ENCODE data around the gene DAB2IP. TPM values are rescaled to one million over a fixed set of nuclear protein-coding genes. Genes with fewer than 3 reads are reported as not detected.

DAB2IP gene
- total and polyA plus RNA-seq, 2 experiments from 2014 or later, result 8.9 to 42.8 TPM

DNA sequence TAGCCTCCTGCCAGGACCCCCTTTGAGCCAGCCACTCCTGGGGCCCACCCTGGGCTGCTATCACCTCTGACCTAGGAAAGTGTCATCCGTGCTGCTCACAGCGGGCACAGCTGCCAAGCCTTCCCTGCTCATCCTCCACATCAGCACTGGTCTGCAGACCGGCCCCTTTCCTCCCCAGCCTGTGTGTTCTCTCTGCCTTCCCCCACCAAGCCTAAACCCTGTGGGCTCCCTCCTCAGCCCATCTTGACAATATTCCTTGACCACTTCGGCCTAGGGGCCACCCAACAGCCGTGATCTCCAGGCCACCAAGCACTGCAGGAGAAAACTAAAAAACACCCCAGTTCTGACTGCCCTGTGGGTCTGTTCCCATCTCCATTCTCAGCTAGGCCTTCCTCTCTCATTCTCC, 135.1 kb downstream of the DAB2IP start:
- no peak for ATAC-seq

DNA sequence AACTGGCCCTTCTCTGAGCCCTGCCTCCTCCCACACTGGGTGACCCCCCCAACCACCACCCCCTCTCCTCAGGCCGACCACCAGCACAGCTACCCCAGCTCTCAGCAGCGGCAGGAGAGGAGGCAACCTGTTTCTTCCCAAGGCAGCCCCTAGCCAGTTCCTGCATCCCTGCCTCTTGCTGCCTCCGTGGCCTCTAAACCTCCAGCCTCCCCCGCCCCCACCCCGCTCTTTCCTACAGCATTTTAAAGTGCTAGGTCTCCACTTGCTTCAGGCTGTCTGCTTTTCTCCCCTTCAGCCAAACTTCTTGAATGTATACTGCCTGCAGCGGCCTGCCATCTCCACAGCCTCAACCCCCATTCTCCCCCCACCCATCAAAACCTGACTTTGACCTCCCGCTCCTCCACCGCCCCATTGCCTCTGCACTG, 135.6 kb downstream of the DAB2IP start:
- H3K27ac Mint-ChIP-seq, result peak overlapping the region; percentile 88
- peaks cover 42% of the 10 kb centered on the region for H3K4me1 Mint-ChIP-seq
- no peaks in the 10 kb centered on the region for H3K36me3 ChIP-seq (ENCODE audit: insufficient read depth)
- no peaks in the 10 kb centered on the region for H3K9me2 ChIP-seq (ENCODE audit: insufficient read depth)
- H3K27me3 ChIP-seq (ENCODE audit: insufficient read depth), result no peaks in the 10 kb centered on the region
- DNase-seq (ENCODE audit: low spot score), result no peak
- no peak overlapping the region for H3K4me3 ChIP-seq
- peaks cover 11% of the 10 kb centered on the region; the same call in 2 of the 3 replicates for H3K9me3 Mint-ChIP-seq
- H2AFZ ChIP-seq, result no peak overlapping the region
- no peak overlapping the region for H3K4me3 Mint-ChIP-seq
- H3K27me3 Mint-ChIP-seq (ENCODE audit: insufficient read depth, low read depth, poor library complexity), result peaks cover 12% of the 10 kb centered on the region
- H3K27ac ChIP-seq (ENCODE audit: low read depth), result no peak overlapping the region
- peaks cover 3% of the 10 kb centered on the region for H3K36me3 Mint-ChIP-seq (ENCODE audit: low read depth)
- no peak overlapping the region for H3K4me2 ChIP-seq
- H4K20me1 ChIP-seq (replicated peaks; ENCODE audit: insufficient read depth), result no peaks in the 10 kb centered on the region
- no peaks in the 10 kb centered on the region for H3F3A ChIP-seq (replicated peaks; ENCODE audit: low read depth)
- H3K79me2 ChIP-seq (replicated peaks; ENCODE audit: insufficient read depth), result no peaks in the 10 kb centered on the region
- ATAC-seq, result no peak
- H3K4me1 ChIP-seq (ENCODE audit: insufficient read depth), result peaks cover 25% of the 10 kb centered on the region
- TF ChIP-seq EZH2 (IDR thresholded peaks at IDR 0.05; ENCODE audit: low read depth, unreplicated experiment) (no peak), JUNB (IDR thresholded peaks at IDR 0.05; ENCODE audit: unreplicated experiment) (no peak), NANOG (IDR thresholded peaks at IDR 0.05; ENCODE audit: borderline replicate concordance) (no peak), POLR2AphosphoS5 (IDR thresholded peaks at IDR 0.05; ENCODE audit: low read depth) (no peak), STAT1 (IDR thresholded peaks at IDR 0.05; ENCODE audit: unreplicated experiment) (no peak), ETS1 (IDR thresholded peaks at IDR 0.05) (no peak), REST (IDR thresholded peaks at IDR 0.05; ENCODE audit: unreplicated experiment) (no peak), EZH2phosphoT487 (IDR thresholded peaks at IDR 0.05; ENCODE audit: unreplicated experiment) (no peak)
- TF ChIP-seq, protein P1, sequence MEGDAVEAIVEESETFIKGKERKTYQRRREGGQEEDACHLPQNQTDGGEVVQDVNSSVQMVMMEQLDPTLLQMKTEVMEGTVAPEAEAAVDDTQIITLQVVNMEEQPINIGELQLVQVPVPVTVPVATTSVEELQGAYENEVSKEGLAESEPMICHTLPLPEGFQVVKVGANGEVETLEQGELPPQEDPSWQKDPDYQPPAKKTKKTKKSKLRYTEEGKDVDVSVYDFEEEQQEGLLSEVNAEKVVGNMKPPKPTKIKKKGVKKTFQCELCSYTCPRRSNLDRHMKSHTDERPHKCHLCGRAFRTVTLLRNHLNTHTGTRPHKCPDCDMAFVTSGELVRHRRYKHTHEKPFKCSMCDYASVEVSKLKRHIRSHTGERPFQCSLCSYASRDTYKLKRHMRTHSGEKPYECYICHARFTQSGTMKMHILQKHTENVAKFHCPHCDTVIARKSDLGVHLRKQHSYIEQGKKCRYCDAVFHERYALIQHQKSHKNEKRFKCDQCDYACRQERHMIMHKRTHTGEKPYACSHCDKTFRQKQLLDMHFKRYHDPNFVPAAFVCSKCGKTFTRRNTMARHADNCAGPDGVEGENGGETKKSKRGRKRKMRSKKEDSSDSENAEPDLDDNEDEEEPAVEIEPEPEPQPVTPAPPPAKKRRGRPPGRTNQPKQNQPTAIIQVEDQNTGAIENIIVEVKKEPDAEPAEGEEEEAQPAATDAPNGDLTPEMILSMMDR (conservative IDR thresholded peaks at IDR 0.05; ENCODE audit: low read depth in 2 of 2), result no peak

More for the DNA sequence above, 135.1 kb downstream of the DAB2IP start:
- H3K4me3 ChIP-seq, result no peak overlapping the region
- H3K4me1 Mint-ChIP-seq, result peaks cover 42% of the 10 kb centered on the region
- H3K36me3 ChIP-seq (ENCODE audit: insufficient read depth), result no peaks in the 10 kb centered on the region
- no peaks in the 10 kb centered on the region for H3K27me3 ChIP-seq (ENCODE audit: insufficient read depth)
- H3F3A ChIP-seq (replicated peaks; ENCODE audit: low read depth), result no peaks in the 10 kb centered on the region
- peaks cover 11% of the 10 kb centered on the region; the same call in 2 of the 3 replicates for H3K9me3 Mint-ChIP-seq
- no peak overlapping the region for H3K4me2 ChIP-seq
- TF ChIP-seq ZNF331 (CRISPR knock-in tag; IDR thresholded peaks at IDR 0.05; ENCODE audit: low read depth) (no peak), JUNB (IDR thresholded peaks at IDR 0.05; ENCODE audit: unreplicated experiment) (no peak), NANOG (IDR thresholded peaks at IDR 0.05; ENCODE audit: borderline replicate concordance) (no peak), ETS1 (IDR thresholded peaks at IDR 0.05) (no peak)
- no peaks in the 10 kb centered on the region for H4K20me1 ChIP-seq (replicated peaks; ENCODE audit: insufficient read depth)
- no peak overlapping the region for H2AFZ ChIP-seq
- DNase-seq (ENCODE audit: low spot score), result no peak
- no peaks in the 10 kb centered on the region for H3K79me2 ChIP-seq (replicated peaks; ENCODE audit: insufficient read depth)
- no peak overlapping the region for H3K27ac ChIP-seq (ENCODE audit: low read depth)
- no peaks in the 10 kb centered on the region for H3K9me2 ChIP-seq (ENCODE audit: insufficient read depth)
- H3K4me3 Mint-ChIP-seq, result no peak overlapping the region
- peaks cover 12% of the 10 kb centered on the region for H3K27me3 Mint-ChIP-seq (ENCODE audit: insufficient read depth, low read depth, poor library complexity)
- H3K4me1 ChIP-seq (ENCODE audit: insufficient read depth), result peaks cover 25% of the 10 kb centered on the region
- H3K27ac Mint-ChIP-seq, result peak overlapping the region; percentile 88
- peaks cover 3% of the 10 kb centered on the region for H3K36me3 Mint-ChIP-seq (ENCODE audit: low read depth)

All from GM23338 (cell line).